Measurements from ENCODE around the gene ZBTB46. TPM values are rescaled to one million over a fixed set of nuclear protein-coding genes. Genes with fewer than 3 reads are reported as not detected.

Gene ZBTB46
- total RNA-seq, 1 donor: 0.36 TPM

DNA sequence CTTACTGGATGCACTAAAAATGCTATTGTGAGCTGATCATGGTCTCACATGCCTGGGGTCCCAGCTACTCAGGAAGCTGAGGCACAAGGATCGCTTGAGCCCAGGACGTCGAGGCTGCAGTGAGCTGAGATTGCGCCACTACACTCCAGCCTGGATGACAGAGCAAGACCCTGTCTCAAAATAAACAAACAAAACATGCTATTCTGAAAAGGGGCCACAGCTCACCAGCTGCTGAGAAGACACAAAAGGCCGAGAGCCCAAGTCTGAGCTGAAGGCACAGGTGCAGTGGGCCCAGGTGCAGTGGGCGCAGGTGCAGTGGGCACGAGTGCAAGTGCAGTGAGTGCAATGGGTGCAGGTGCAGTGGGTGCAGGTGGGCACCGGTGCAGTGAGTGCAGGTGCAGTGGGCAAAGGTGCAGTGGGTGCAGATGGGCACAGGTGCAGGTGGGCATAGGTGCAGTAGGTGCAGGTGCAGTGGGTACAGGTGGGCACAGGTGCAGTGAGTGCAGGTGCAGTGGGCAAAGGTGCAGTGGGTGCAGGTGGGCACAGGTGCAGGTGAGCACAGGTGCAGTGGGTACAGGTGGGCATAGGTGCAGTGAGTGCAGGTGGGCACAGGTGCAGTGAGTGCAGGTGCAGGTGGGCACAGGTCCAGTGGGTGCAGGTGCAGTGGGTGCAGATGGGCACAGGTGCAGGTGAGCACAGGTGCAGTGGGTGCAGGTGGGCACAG is 16.0 kb downstream of the ZBTB46 start:
- Histone ChIP-seq H3K27ac (ENCODE audit: low read depth, low read length) (no peak overlapping the region), H3K4me1 (ENCODE audit: insufficient read depth, low read length) (peaks cover 2% of the 10 kb centered on the region), H3K27me3 (ENCODE audit: insufficient read depth, low read length) (no peaks in the 10 kb centered on the region), H3K79me2 (ENCODE audit: insufficient read depth, low read length) (no peaks in the 10 kb centered on the region), H3K4me2 (ENCODE audit: insufficient read depth, low read length) (no peak overlapping the region), H3K9me3 (ENCODE audit: low read depth, low read length) (no peaks in the 10 kb centered on the region), H3K36me3 (ENCODE audit: insufficient read depth, low read length) (no peaks in the 10 kb centered on the region), H3K4me3 (ENCODE audit: insufficient read depth, low read length) (no peak overlapping the region), H4K20me1 (ENCODE audit: insufficient read depth, low read length) (peaks cover 4% of the 10 kb centered on the region), H2AFZ (ENCODE audit: low read length) (no peak overlapping the region)
- peak; percentile 80 for DNase-seq (ENCODE audit: insufficient read length, low spot score, missing footprints)
- TF ChIP-seq, protein P1, sequence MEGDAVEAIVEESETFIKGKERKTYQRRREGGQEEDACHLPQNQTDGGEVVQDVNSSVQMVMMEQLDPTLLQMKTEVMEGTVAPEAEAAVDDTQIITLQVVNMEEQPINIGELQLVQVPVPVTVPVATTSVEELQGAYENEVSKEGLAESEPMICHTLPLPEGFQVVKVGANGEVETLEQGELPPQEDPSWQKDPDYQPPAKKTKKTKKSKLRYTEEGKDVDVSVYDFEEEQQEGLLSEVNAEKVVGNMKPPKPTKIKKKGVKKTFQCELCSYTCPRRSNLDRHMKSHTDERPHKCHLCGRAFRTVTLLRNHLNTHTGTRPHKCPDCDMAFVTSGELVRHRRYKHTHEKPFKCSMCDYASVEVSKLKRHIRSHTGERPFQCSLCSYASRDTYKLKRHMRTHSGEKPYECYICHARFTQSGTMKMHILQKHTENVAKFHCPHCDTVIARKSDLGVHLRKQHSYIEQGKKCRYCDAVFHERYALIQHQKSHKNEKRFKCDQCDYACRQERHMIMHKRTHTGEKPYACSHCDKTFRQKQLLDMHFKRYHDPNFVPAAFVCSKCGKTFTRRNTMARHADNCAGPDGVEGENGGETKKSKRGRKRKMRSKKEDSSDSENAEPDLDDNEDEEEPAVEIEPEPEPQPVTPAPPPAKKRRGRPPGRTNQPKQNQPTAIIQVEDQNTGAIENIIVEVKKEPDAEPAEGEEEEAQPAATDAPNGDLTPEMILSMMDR (IDR thresholded peaks at IDR 0.05; ENCODE audit: extremely low read depth, low read depth, low read length): no peak

DNA sequence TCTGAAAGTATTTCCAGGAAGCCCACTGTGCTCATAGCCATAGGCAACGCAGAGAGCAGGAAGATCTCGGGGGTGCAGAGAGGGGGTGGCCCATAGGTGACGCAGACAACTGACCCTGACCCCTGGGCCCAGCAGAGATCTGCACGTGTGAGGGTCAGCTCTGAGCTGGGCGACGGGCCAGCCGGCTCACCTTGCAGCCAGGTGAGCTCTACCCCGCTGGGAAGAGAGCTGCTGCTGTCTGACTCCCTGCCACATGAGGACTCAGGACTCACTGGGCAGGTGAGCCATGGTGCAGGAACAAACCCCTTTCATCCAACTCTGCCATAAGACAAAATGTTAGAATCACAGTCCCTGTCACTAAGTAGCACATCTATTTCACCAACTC is 19.6 kb downstream of the ZBTB46 start:
- Histone ChIP-seq H3K27ac (ENCODE audit: low read depth, low read length) (no peak overlapping the region), H4K20me1 (ENCODE audit: insufficient read depth, low read length) (peaks cover 4% of the 10 kb centered on the region), H3K27me3 (ENCODE audit: insufficient read depth, low read length) (no peaks in the 10 kb centered on the region), H3K36me3 (ENCODE audit: insufficient read depth, low read length) (no peaks in the 10 kb centered on the region), H3K79me2 (ENCODE audit: insufficient read depth, low read length) (no peaks in the 10 kb centered on the region), H2AFZ (ENCODE audit: low read length) (no peak overlapping the region), H3K4me1 (ENCODE audit: insufficient read depth, low read length) (no peaks in the 10 kb centered on the region), H3K4me3 (ENCODE audit: insufficient read depth, low read length) (no peak overlapping the region), H3K9me3 (ENCODE audit: low read depth, low read length) (no peaks in the 10 kb centered on the region), H3K4me2 (ENCODE audit: insufficient read depth, low read length) (no peak overlapping the region)
- TF ChIP-seq, protein P1 (IDR thresholded peaks at IDR 0.05; ENCODE audit: extremely low read depth, low read depth, low read length): no peak
- no peak for DNase-seq (ENCODE audit: insufficient read length, low spot score, missing footprints)

DNA sequence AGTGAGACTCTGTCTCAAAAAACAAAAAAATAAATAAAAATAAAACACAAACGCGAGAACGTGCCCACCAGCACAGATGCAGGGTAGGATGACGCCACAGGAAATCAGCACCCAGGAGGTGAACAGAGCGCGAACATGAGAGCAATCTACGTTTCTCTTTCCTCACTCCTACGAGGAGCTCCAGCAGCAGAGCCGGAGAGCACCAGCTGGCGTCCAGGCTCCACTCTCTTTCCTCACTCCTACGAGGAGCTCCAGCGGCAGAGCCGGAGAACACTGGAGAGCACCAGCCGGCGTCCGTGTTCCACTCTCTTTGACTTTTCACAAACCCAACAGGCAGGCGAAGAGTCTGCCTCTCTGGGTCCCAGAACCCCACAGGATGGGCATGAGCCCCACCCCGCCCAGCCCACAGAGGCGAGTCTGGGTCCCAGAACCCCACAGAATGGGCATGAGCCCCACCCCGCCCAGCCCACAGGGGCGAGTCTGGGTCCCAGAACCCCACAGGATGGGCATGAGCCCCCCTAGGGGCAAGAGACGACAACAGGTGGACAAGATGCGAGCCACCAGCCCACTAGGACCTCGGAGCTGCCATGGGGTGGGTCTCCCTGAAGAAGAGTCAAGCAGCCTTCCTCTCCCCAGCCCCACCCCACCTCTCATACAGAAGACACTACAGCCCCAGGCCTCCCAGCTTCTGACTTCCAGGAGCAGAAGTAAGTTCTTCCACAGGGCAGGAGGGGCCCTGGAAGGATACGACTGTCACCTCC is 20.2 kb downstream of the ZBTB46 start:
- Histone ChIP-seq H3K36me3 (ENCODE audit: insufficient read depth, low read length) (no peaks in the 10 kb centered on the region), H3K4me2 (ENCODE audit: insufficient read depth, low read length) (no peak overlapping the region), H3K4me1 (ENCODE audit: insufficient read depth, low read length) (no peaks in the 10 kb centered on the region), H3K9me3 (ENCODE audit: low read depth, low read length) (no peaks in the 10 kb centered on the region), H3K79me2 (ENCODE audit: insufficient read depth, low read length) (no peaks in the 10 kb centered on the region), H3K27me3 (ENCODE audit: insufficient read depth, low read length) (no peaks in the 10 kb centered on the region), H3K27ac (ENCODE audit: low read depth, low read length) (no peak overlapping the region), H4K20me1 (ENCODE audit: insufficient read depth, low read length) (peaks cover 4% of the 10 kb centered on the region), H2AFZ (ENCODE audit: low read length) (no peak overlapping the region), H3K4me3 (ENCODE audit: insufficient read depth, low read length) (no peak overlapping the region)
- TF ChIP-seq, protein P1 (IDR thresholded peaks at IDR 0.05; ENCODE audit: extremely low read depth, low read depth, low read length): no peak
- no peak for DNase-seq (ENCODE audit: insufficient read length, low spot score, missing footprints)

DNA sequence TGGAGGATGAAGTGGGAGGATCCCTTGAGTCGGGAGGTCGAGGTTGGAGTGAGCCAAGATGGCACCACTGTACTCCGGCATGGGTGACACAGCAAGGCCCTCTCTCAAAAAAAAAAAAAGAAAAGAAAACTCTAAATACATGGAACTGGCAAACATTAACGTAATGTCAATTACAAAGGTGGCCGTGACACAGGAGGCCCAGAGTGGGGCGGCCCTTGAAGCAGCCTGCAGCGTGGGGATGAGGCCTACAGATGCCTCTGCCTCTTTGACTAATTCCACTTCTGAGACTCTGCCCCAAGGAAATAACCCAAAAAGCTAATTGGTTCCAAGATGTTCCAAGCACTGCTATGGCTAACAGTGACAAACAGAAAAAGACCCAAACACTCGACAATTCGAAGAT is 21.2 kb downstream of the ZBTB46 start:
- Histone ChIP-seq H3K36me3 (ENCODE audit: insufficient read depth, low read length) (no peaks in the 10 kb centered on the region), H3K4me1 (ENCODE audit: insufficient read depth, low read length) (no peaks in the 10 kb centered on the region), H3K9me3 (ENCODE audit: low read depth, low read length) (no peaks in the 10 kb centered on the region), H3K4me3 (ENCODE audit: insufficient read depth, low read length) (no peak overlapping the region), H2AFZ (ENCODE audit: low read length) (no peak overlapping the region), H3K27me3 (ENCODE audit: insufficient read depth, low read length) (no peaks in the 10 kb centered on the region), H4K20me1 (ENCODE audit: insufficient read depth, low read length) (no peaks in the 10 kb centered on the region), H3K27ac (ENCODE audit: low read depth, low read length) (no peak overlapping the region), H3K4me2 (ENCODE audit: insufficient read depth, low read length) (no peak overlapping the region), H3K79me2 (ENCODE audit: insufficient read depth, low read length) (no peaks in the 10 kb centered on the region)
- peak; percentile 73 for DNase-seq (ENCODE audit: insufficient read length, low spot score, missing footprints)
- TF ChIP-seq, protein P1 (IDR thresholded peaks at IDR 0.05; ENCODE audit: extremely low read depth, low read depth, low read length): no peak
